ENCODE data around the gene RPL28.

GRCh38 chr19:55389386-55390317, 3.9 kb downstream of the RPL28 start:
- no peak for TF ChIP-seq CTCF (IDR thresholded peaks at IDR 0.05; ENCODE audit: low read depth, low read length, missing input control)
- no peak for TF ChIP-seq ATF3 (IDR thresholded peaks at IDR 0.05)
- TF ChIP-seq MAX (IDR thresholded peaks at IDR 0.05): no peak
- no peak for TF ChIP-seq YY1 (IDR thresholded peaks at IDR 0.05)
- TF ChIP-seq TAF1 (conservative IDR thresholded peaks at IDR 0.05): no peak
- no peak for TF ChIP-seq REST (IDR thresholded peaks at IDR 0.05)
- no peak for TF ChIP-seq GABPA (IDR thresholded peaks at IDR 0.05 in 1 of 2, conservative IDR thresholded peaks at IDR 0.05 in 1 of 2)
- no peak for TF ChIP-seq HNF4A (conservative IDR thresholded peaks at IDR 0.05)

All from liver (tissue), 3 donors.